GM19193 (cell line): ENCODE measurements around the gene ASPHD1.

Experiments
- POLR2A ChIP-seq: IDR thresholded peaks from 4 replicates; pipeline ENCODE4 v1.6.1; 2011; ENCODE audit not compliant: insufficient read depth, insufficient read length; ENCODE audit errors: extremely low read depth

ASPHD1 gene

GRCh38 chr16:29943846-29944799 is 43.8 kb downstream of the ASPHD1 start:
- no peak for TF ChIP-seq POLR2A

- TF ChIP-seq POLR2A, result no peak
Measured at GRCh38 chr16:29947897-29948296, 47.6 kb downstream of the ASPHD1 start.

DNA sequence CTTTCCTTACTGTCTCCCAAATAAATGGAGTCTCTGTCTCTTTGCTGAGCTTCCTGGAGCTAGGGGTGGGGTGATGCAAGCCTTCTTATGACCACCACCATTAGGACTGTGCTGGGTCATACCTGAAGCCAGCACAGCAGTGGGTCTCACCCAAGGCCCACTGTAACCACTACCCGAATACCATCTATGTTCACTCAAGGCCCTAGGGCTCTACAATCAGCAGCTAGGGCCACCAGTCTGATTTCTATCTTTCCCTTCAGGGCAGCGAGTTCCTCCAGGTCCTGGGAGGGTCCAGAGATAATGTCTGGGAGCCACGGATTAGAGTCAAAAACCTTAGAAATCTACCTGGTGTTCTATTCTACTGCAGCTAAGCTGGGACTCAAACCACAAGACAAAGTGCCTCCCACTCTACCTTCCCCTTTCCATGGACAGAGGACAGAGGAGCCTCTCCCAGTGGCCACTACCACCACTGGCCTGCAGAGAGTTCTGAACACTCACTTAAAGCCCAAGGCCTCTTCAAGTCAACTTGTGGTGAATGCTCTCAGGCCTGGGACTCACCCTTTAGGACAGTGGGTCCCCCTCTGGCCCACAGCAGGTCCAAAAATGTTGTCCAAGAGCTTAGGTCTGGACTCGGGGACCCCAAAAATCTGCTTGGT is 50.6 kb downstream of the ASPHD1 start:
- no peak for TF ChIP-seq POLR2A

DNA sequence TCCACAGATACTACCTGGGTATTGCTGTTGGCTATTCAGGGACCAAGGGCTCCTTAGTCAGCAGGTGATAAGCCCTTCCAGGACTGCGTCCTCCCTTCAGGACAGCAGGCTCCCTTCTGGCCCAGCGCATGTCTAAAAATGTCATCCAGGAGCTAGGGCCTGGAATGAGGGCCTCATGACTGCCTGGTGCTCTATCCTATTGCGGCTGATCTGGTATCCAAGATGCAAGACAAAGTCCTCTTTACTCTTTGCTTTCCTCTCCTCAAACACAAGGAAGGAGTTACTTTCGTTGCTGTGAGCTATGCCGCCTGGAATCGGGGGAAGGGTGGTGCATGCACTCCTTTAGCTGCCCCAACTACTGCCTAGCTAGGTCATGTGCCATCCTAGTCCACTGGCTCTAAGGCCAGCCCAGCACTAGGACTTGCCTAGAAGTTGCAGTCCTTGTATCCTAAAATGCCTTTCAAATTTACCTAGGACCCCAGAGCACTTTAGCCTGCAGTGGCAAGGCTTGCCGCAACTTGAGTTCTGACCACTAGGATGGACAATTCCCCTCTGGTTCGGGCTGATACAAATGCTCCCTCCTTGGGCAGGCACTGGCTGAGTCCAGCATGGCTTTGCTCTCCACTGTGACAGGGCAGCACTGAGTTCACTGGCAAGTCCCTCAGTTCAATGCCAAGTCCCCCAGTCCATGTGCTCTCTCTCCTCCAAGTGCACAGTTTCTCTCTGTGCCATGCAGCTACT is 51.5 kb downstream of the ASPHD1 start:
- no peak for TF ChIP-seq POLR2A
